G401 (cell line): Measurements from ENCODE around the gene VPS13D. TPM values are rescaled to one million over a fixed set of nuclear protein-coding genes. Genes with fewer than 3 reads are reported as not detected.

Source experiments
- DNase-seq: peaks from one replicate; pipeline ENCODE4 v3.0.0-alpha.2; 2015; ENCODE audit warnings: low spot score
- in situ Hi-C: cut with HindIII; loops from 2 replicates; pipeline ENCODE4 v1.10.0; 2016; ENCODE audit warnings: low sequenced_read_pairs, mixed read lengths
- total RNA-seq: library from RNA; depleted of rRNA; stranded (reverse); fragments of >200 nt; shearing (Covaris generic); gene quantifications from 2 replicates; pipeline ENCODE4 v1.2.3, GENCODE V29; 2014

VPS13D gene
- total RNA-seq, 1 experiment from 2014 or later = 11.4 TPM

GRCh38 chr1:12196641-12197482 is 33.0 kb upstream of the VPS13D start:
- in situ Hi-C loops = no loop called here
- no peak for DNase-seq

- DNase-seq = no peak
- in situ Hi-C loops = no loop called here
These were observed 32.3 kb upstream of the VPS13D start for GRCh38 chr1:12197483-12197880.

- in situ Hi-C loops = no loop called here
- no peak for DNase-seq
These were observed 29.6 kb upstream of the VPS13D start for GRCh38 chr1:12200208-12200607.

GRCh38 chr1:12201352-12202189 is 28.3 kb upstream of the VPS13D start:
- no peak for DNase-seq
- in situ Hi-C loops = no loop called here

- in situ Hi-C loops = no loop called here
- DNase-seq = no peak
These were observed 27.7 kb upstream of the VPS13D start for GRCh38 chr1:12202190-12202497.

- in situ Hi-C loops = no loop called here
- DNase-seq = no peak
These were observed 27.3 kb upstream of the VPS13D start for GRCh38 chr1:12202577-12202976.

- no peak for DNase-seq
- in situ Hi-C loops = no loop called here
These were observed 26.4 kb upstream of the VPS13D start for GRCh38 chr1:12203216-12204007.

- in situ Hi-C loops = no loop called here
- no peak for DNase-seq
These were observed 25.7 kb upstream of the VPS13D start for GRCh38 chr1:12204140-12204539.

GRCh38 chr1:12204754-12205658 is 24.8 kb upstream of the VPS13D start:
- in situ Hi-C loops = no loop called here
- no peak for DNase-seq

GRCh38 chr1:12206238-12206637 is 23.6 kb upstream of the VPS13D start:
- no peak for DNase-seq
- in situ Hi-C loops = no loop called here

- DNase-seq = no peak
- in situ Hi-C loops = no loop called here
These were observed 22.9 kb upstream of the VPS13D start for GRCh38 chr1:12206792-12207424.

GRCh38 chr1:12208271-12208670 is 21.6 kb upstream of the VPS13D start:
- DNase-seq = no peak
- in situ Hi-C loops = no loop called here

GRCh38 chr1:12208764-12209494 is 20.9 kb upstream of the VPS13D start:
- in situ Hi-C loops = no loop called here
- DNase-seq = peak; percentile 82

- in situ Hi-C loops = no loop called here
- no peak for DNase-seq
These were observed 20.4 kb upstream of the VPS13D start for GRCh38 chr1:12209495-12209832.

GRCh38 chr1:12215118-12215961 is 14.5 kb upstream of the VPS13D start:
- peak; percentile 31 for DNase-seq
- in situ Hi-C loops = no loop called here

- in situ Hi-C loops = no loop called here
- no peak for DNase-seq
These were observed 10.0 kb upstream of the VPS13D start for GRCh38 chr1:12219800-12220199.

GRCh38 chr1:12220890-12221289 is 8.9 kb upstream of the VPS13D start:
- no peak for DNase-seq
- in situ Hi-C loops = no loop called here
